ENCODE data around the gene ZMYND8.
"Not testable (repeated sequence)": the region's sequence is repeated elsewhere in the genome, so short reads cannot be mapped to it uniquely, and the experiment has no call there.

DNA sequence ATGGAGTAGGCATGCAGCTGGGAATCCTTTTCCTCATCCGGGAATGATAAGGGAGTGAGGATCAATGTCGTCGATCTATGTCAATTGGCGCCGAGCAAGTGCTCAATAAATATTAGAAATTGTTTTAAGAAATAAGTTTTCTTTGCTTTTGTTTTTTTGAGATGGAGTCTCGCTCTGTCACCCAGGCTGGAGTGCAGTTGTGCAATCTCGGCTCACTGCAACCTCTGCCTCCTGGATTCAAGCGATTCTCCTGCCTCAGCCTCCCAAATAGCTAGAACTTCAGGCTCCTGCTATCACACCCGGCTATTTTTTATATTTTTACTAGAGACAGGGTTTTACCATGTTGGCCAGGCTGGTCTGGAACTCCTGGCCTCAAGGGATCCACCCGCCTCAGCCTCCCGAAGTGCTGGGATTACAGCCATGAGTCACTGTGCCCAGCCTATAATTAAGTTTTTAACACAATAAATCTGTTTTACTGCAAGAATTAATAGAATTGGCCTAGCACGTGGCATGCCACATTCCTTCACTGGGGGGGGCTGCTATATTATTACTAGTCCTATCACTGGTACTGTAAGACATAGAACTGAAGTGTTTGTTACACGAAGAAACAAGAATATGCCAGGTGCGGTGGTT lies 92.2 kb downstream of the ZMYND8 start:
- TF ChIP-seq TAF1 (IDR thresholded peaks at IDR 0.05; ENCODE audit: borderline replicate concordance, low read depth, low read length); CTCF (IDR thresholded peaks at IDR 0.05 in 2 of 3, conservative IDR thresholded peaks at IDR 0.05 in 1 of 3; ENCODE audit: control insufficient read depth in 2 of 3, extremely low read depth in 1 of 3, insufficient read depth in 1 of 3, low read depth in 3 of 3, low read length in 3 of 3); SUZ12 (IDR thresholded peaks at IDR 0.05; ENCODE audit: unreplicated experiment); SP1 (IDR thresholded peaks at IDR 0.05; ENCODE audit: low read depth, low read length); SIN3A (IDR thresholded peaks at IDR 0.05; ENCODE audit: low read depth, low read length); EZH2 (IDR thresholded peaks at IDR 0.05; ENCODE audit: borderline replicate concordance, control insufficient read depth, low read depth, low read length): not testable (repeated sequence)

Measured in GM12878 (cell line).